BLaER1 (cell line): Measurements from ENCODE around the gene COL27A1.
"Not testable (repeated sequence)": the region's sequence is repeated elsewhere in the genome, so short reads cannot be mapped to it uniquely, and the experiment has no call there.

Source experiments
- H3K27ac ChIP-seq: shearing (Covaris generic); formaldehyde crosslinking; 2 replicates; pipeline ENCODE4 v1.8.1; 2022
- H3K27me3 ChIP-seq: shearing (Covaris generic); formaldehyde crosslinking; 2 replicates; pipeline ENCODE4 v1.8.1; 2022
- H3K36me3 ChIP-seq: shearing (Covaris generic); formaldehyde crosslinking; 2 replicates; pipeline ENCODE4 v1.8.1; 2022
- H3K4me1 ChIP-seq: shearing (Covaris generic); formaldehyde crosslinking; 2 replicates; pipeline ENCODE4 v1.8.1; 2022
- H3K4me2 ChIP-seq: shearing (Covaris generic); formaldehyde crosslinking; 2 replicates; pipeline ENCODE4 v1.8.1; 2022
- H3K4me3 ChIP-seq: shearing (Covaris generic); formaldehyde crosslinking; 2 replicates; pipeline ENCODE4 v1.8.1; 2022
- H3K9ac ChIP-seq: shearing (Covaris generic); formaldehyde crosslinking; 2 replicates; pipeline ENCODE4 v1.8.1; 2022
- H3K9me3 ChIP-seq: shearing (Covaris generic); formaldehyde crosslinking; 2 replicates; pipeline ENCODE4 v1.8.1; 2022
- H4K20me1 ChIP-seq: shearing (Covaris generic); formaldehyde crosslinking; 2 replicates; pipeline ENCODE4 v1.8.1; 2022
- Cebpa-rat ChIP-seq: shearing (Covaris generic); IDR thresholded peaks from 2 replicates; pipeline ENCODE4 v1.8.1; 2022

The COL27A1 gene

GRCh38 chr9:114321759-114322158, 166.4 kb downstream of the COL27A1 start:
- Histone ChIP-seq H3K9me3 (no peaks in the 10 kb centered on the region), H3K27ac (no peak overlapping the region), H3K4me2 (no peak overlapping the region), H3K4me3 (no peak overlapping the region), H3K4me1 (peaks cover 10% of the 10 kb centered on the region), H3K36me3 (no peaks in the 10 kb centered on the region), H3K27me3 (no peaks in the 10 kb centered on the region), H3K9ac (no peak overlapping the region), H4K20me1 (no peaks in the 10 kb centered on the region)
- TF ChIP-seq Cebpa-rat, result no peak

GRCh38 chr9:114322160-114322818, 167.0 kb downstream of the COL27A1 start:
- H3K27ac ChIP-seq, H3K4me1 ChIP-seq, H3K27me3 ChIP-seq, H4K20me1 ChIP-seq, H3K4me3 ChIP-seq, H3K36me3 ChIP-seq, H3K9ac ChIP-seq, H3K4me2 ChIP-seq, H3K9me3 ChIP-seq: not testable (repeated sequence)

- not testable (repeated sequence) for H3K27ac ChIP-seq, H3K4me1 ChIP-seq, H4K20me1 ChIP-seq, H3K4me3 ChIP-seq, H3K9ac ChIP-seq, H3K9me3 ChIP-seq, H3K4me2 ChIP-seq, H3K27me3 ChIP-seq, H3K36me3 ChIP-seq
These were observed 167.6 kb downstream of the COL27A1 start, which contains the start of gene ORM1 for GRCh38 chr9:114322831-114323531. Gene ORM1 (plus strand): TSS chr9:114323098. CDS start chr9:114323134, 36 bp downstream.

GRCh38 chr9:114323849-114324248, 168.5 kb downstream of the COL27A1 start:
- not testable (repeated sequence) for H3K9ac ChIP-seq, H3K9me3 ChIP-seq, H3K27ac ChIP-seq, H3K27me3 ChIP-seq, H3K4me2 ChIP-seq, H3K4me3 ChIP-seq, H3K36me3 ChIP-seq, H4K20me1 ChIP-seq, H3K4me1 ChIP-seq

- no peak for TF ChIP-seq Cebpa-rat
- H3K27ac ChIP-seq, result no peak overlapping the region
- H3K36me3 ChIP-seq, result no peaks in the 10 kb centered on the region
- no peaks in the 10 kb centered on the region for H3K4me1 ChIP-seq
- no peaks in the 10 kb centered on the region for H3K27me3 ChIP-seq
- no peaks in the 10 kb centered on the region for H3K9me3 ChIP-seq
- H3K4me2 ChIP-seq, result no peak overlapping the region
- no peak overlapping the region for H3K9ac ChIP-seq
- H4K20me1 ChIP-seq, result no peaks in the 10 kb centered on the region
- no peak overlapping the region for H3K4me3 ChIP-seq
These were observed 169.2 kb downstream of the COL27A1 start for GRCh38 chr9:114324492-114324891.

- not testable (repeated sequence) for H3K4me1 ChIP-seq, H3K27ac ChIP-seq, H3K4me2 ChIP-seq, H3K4me3 ChIP-seq, H3K36me3 ChIP-seq, H4K20me1 ChIP-seq, H3K27me3 ChIP-seq, H3K9me3 ChIP-seq, H3K9ac ChIP-seq
These were observed 169.6 kb downstream of the COL27A1 start for GRCh38 chr9:114324965-114325364.

GRCh38 chr9:114325684-114326254, 170.4 kb downstream of the COL27A1 start:
- H3K36me3 ChIP-seq, H3K9ac ChIP-seq, H3K27ac ChIP-seq, H3K4me1 ChIP-seq, H3K4me2 ChIP-seq, H3K9me3 ChIP-seq, H3K4me3 ChIP-seq, H3K27me3 ChIP-seq, H4K20me1 ChIP-seq: not testable (repeated sequence)

GRCh38 chr9:114327749-114328148, 172.4 kb downstream of the COL27A1 start:
- Histone ChIP-seq H3K27me3 (no peaks in the 10 kb centered on the region), H3K4me2 (no peak overlapping the region), H3K4me3 (no peak overlapping the region), H4K20me1 (no peaks in the 10 kb centered on the region), H3K36me3 (no peaks in the 10 kb centered on the region), H3K9me3 (no peaks in the 10 kb centered on the region), H3K4me1 (no peaks in the 10 kb centered on the region), H3K9ac (no peak overlapping the region), H3K27ac (no peak overlapping the region)
- no peak for TF ChIP-seq Cebpa-rat

GRCh38 chr9:114328357-114328820, 173.1 kb downstream of the COL27A1 start:
- not testable (repeated sequence) for H3K27me3 ChIP-seq, H3K9ac ChIP-seq, H3K36me3 ChIP-seq, H3K4me1 ChIP-seq, H4K20me1 ChIP-seq, H3K4me2 ChIP-seq, H3K27ac ChIP-seq, H3K4me3 ChIP-seq, H3K9me3 ChIP-seq

- H3K4me3 ChIP-seq, H3K36me3 ChIP-seq, H4K20me1 ChIP-seq, H3K4me1 ChIP-seq, H3K27ac ChIP-seq, H3K27me3 ChIP-seq, H3K9me3 ChIP-seq, H3K9ac ChIP-seq, H3K4me2 ChIP-seq: not testable (repeated sequence)
These were observed 173.7 kb downstream of the COL27A1 start for GRCh38 chr9:114328937-114329624.

- not testable (repeated sequence) for H3K4me2 ChIP-seq, H3K4me3 ChIP-seq, H3K9me3 ChIP-seq, H3K36me3 ChIP-seq, H3K27ac ChIP-seq, H4K20me1 ChIP-seq, H3K4me1 ChIP-seq, H3K27me3 ChIP-seq, H3K9ac ChIP-seq
These were observed 174.3 kb downstream of the COL27A1 start, which contains the start of gene ORM2 for GRCh38 chr9:114329625-114330022. Gene ORM2 (plus strand): TSS chr9:114329869. CDS start chr9:114329905, 36 bp downstream.
